ENCODE measurements around the gene AFMID.

AFMID gene

DNA sequence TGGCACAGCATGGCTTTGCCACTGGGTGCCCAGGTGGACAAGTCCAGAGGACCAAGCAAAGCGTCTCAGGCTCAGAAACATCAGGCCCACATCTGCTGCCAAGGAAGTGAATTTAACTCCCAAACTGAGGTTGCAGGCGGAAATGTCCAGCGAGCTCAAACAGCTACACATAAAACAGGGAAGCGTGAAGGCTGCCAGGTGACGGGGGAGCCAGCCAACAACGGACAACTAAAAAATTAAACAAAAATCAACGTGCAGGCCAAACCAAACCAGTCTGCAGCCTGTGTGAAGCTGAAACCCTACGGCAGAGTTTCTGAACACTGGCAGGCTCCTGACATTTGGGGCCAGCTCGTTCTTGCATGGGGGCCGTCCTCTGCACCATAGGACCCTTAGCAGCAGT, 2.8 kb upstream of the AFMID start:
- Histone ChIP-seq H3K4me3 (ENCODE audit: low read depth, low read length) (no peak overlapping the region), H3K36me3 (ENCODE audit: control insufficient read depth in 2 of 2, insufficient read depth in 1 of 2, low read length in 2 of 2) (peaks cover 32 to 60% of the 10 kb centered on the region in 2 experiments), H3K27ac (ENCODE audit: extremely low read depth, low read depth, low read length) (no peak overlapping the region), H3K4me1 (ENCODE audit: control insufficient read depth, insufficient read depth, low read length) (peaks cover 2% of the 10 kb centered on the region), H3K9me3 (ENCODE audit: control insufficient read depth, insufficient read depth, low read depth, low read length) (no peaks in the 10 kb centered on the region)
- no peak for TF ChIP-seq ZNF391 (tag by site-specific recombination; IDR thresholded peaks at IDR 0.05; ENCODE audit: borderline replicate concordance, low read depth)
- TF ChIP-seq SP7 (tag by site-specific recombination; IDR thresholded peaks at IDR 0.05): no peak
- TF ChIP-seq ZBTB7A (tag by site-specific recombination; IDR thresholded peaks at IDR 0.05; ENCODE audit: low read depth): no peak
- TF ChIP-seq, protein P1, sequence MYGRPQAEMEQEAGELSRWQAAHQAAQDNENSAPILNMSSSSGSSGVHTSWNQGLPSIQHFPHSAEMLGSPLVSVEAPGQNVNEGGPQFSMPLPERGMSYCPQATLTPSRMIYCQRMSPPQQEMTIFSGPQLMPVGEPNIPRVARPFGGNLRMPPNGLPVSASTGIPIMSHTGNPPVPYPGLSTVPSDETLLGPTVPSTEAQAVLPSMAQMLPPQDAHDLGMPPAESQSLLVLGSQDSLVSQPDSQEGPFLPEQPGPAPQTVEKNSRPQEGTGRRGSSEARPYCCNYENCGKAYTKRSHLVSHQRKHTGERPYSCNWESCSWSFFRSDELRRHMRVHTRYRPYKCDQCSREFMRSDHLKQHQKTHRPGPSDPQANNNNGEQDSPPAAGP (tag by site-specific recombination; IDR thresholded peaks at IDR 0.05): no peak
- no peak for TF ChIP-seq ZNF510 (tag by site-specific recombination; IDR thresholded peaks at IDR 0.05; ENCODE audit: insufficient replicate concordance)
- TF ChIP-seq EGR2 (tag by site-specific recombination; IDR thresholded peaks at IDR 0.05; ENCODE audit: low read depth): no peak
- TF ChIP-seq ZBTB17 (tag by site-specific recombination; IDR thresholded peaks at IDR 0.05): no peak
- TF ChIP-seq, protein P2, sequence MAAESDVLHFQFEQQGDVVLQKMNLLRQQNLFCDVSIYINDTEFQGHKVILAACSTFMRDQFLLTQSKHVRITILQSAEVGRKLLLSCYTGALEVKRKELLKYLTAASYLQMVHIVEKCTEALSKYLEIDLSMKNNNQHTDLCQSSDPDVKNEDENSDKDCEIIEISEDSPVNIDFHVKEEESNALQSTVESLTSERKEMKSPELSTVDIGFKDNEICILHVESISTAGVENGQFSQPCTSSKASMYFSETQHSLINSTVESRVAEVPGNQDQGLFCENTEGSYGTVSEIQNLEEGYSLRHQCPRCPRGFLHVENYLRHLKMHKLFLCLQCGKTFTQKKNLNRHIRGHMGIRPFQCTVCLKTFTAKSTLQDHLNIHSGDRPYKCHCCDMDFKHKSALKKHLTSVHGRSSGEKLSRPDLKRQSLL (tag by site-specific recombination; IDR thresholded peaks at IDR 0.05): no peak
- no peak for TF ChIP-seq ZNF416 (tag by site-specific recombination; IDR thresholded peaks at IDR 0.05)
- TF ChIP-seq ZXDB (tag by site-specific recombination; IDR thresholded peaks at IDR 0.05): no peak
- TF ChIP-seq, protein P3, sequence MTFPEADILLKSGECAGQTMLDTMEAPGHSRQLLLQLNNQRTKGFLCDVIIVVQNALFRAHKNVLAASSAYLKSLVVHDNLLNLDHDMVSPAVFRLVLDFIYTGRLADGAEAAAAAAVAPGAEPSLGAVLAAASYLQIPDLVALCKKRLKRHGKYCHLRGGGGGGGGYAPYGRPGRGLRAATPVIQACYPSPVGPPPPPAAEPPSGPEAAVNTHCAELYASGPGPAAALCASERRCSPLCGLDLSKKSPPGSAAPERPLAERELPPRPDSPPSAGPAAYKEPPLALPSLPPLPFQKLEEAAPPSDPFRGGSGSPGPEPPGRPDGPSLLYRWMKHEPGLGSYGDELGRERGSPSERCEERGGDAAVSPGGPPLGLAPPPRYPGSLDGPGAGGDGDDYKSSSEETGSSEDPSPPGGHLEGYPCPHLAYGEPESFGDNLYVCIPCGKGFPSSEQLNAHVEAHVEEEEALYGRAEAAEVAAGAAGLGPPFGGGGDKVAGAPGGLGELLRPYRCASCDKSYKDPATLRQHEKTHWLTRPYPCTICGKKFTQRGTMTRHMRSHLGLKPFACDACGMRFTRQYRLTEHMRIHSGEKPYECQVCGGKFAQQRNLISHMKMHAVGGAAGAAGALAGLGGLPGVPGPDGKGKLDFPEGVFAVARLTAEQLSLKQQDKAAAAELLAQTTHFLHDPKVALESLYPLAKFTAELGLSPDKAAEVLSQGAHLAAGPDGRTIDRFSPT (tag by site-specific recombination; IDR thresholded peaks at IDR 0.05): no peak
- no peak for TF ChIP-seq ZNF2 (tag by site-specific recombination; IDR thresholded peaks at IDR 0.05)
- no peak for TF ChIP-seq WT1 (tag by site-specific recombination; IDR thresholded peaks at IDR 0.05)
- no peak for TF ChIP-seq ZNF610 (tag by site-specific recombination; IDR thresholded peaks at IDR 0.05; ENCODE audit: borderline replicate concordance)
- TF ChIP-seq, protein P4, sequence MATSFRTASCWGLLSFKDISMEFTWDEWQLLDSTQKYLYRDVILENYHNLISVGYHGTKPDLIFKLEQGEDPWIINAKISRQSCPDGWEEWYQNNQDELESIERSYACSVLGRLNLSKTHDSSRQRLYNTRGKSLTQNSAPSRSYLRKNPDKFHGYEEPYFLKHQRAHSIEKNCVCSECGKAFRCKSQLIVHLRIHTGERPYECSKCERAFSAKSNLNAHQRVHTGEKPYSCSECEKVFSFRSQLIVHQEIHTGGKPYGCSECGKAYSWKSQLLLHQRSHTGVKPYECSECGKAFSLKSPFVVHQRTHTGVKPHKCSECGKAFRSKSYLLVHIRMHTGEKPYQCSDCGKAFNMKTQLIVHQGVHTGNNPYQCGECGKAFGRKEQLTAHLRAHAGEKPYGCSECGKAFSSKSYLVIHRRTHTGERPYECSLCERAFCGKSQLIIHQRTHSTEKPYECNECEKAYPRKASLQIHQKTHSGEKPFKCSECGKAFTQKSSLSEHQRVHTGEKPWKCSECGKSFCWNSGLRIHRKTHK (tag by site-specific recombination; IDR thresholded peaks at IDR 0.05): no peak
- CTCF ChIA-PET: interaction anchor here (0.5 to 7.8 kb wide), 4 partner anchors 9 to 411 kb away, joined by 3 to 94 read pairs (median 6); no protein-coding TSS in a partner anchor
- POLR2A ChIA-PET: interaction anchor here (0.8 to 2.0 kb wide), 6 partner anchors 9 to 67 kb away, joined by 3 to 8 read pairs (median 6); no protein-coding TSS in a partner anchor

DNA sequence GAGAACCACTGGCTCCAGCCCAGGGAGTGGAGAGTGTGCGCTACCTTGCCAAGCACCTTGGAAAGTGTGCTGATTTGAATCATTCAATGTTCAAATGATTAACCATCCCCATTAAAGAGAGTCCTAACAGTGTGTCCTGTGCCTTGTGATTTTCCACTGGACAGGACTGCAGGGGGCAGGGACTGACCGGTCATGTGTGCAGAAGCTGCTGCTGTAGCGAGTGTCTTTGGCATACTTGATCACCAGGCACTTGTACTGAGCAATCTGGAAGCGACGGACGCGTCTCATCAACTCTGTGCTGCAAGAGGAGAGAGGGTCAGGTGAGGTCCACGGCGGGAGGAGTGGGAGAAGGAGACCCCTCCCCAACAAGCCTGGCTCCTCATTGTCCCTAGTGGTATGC, 2.3 kb upstream of the AFMID start:
- POLR2A ChIA-PET: interaction anchor here (0.8 to 2.0 kb wide), 4 partner anchors 12 to 66 kb away, joined by 3 to 8 read pairs (median 4); no protein-coding TSS in a partner anchor
- no peak overlapping the region for H3K4me3 ChIP-seq (ENCODE audit: low read depth, low read length)
- CTCF ChIA-PET: interaction anchor here (2.4 to 7.8 kb wide), 3 partner anchors 10 to 72 kb away, joined by 13 to 94 read pairs (median 16); no protein-coding TSS in a partner anchor
- H3K4me1 ChIP-seq (ENCODE audit: control insufficient read depth, insufficient read depth, low read length): peaks cover 2% of the 10 kb centered on the region
- H3K36me3 ChIP-seq (ENCODE audit: control insufficient read depth in 2 of 2, insufficient read depth in 1 of 2, low read length in 2 of 2): peaks cover 28 to 55% of the 10 kb centered on the region in 2 experiments
- H3K27ac ChIP-seq (ENCODE audit: extremely low read depth, low read depth, low read length): no peak overlapping the region
- no peaks in the 10 kb centered on the region for H3K9me3 ChIP-seq (ENCODE audit: control insufficient read depth, insufficient read depth, low read depth, low read length)
- no peak for TF ChIP-seq ZNF548 (tag by site-specific recombination; IDR thresholded peaks at IDR 0.05)
- TF ChIP-seq ZNF175 (tag by site-specific recombination; IDR thresholded peaks at IDR 0.05): no peak
- TF ChIP-seq, protein P5, sequence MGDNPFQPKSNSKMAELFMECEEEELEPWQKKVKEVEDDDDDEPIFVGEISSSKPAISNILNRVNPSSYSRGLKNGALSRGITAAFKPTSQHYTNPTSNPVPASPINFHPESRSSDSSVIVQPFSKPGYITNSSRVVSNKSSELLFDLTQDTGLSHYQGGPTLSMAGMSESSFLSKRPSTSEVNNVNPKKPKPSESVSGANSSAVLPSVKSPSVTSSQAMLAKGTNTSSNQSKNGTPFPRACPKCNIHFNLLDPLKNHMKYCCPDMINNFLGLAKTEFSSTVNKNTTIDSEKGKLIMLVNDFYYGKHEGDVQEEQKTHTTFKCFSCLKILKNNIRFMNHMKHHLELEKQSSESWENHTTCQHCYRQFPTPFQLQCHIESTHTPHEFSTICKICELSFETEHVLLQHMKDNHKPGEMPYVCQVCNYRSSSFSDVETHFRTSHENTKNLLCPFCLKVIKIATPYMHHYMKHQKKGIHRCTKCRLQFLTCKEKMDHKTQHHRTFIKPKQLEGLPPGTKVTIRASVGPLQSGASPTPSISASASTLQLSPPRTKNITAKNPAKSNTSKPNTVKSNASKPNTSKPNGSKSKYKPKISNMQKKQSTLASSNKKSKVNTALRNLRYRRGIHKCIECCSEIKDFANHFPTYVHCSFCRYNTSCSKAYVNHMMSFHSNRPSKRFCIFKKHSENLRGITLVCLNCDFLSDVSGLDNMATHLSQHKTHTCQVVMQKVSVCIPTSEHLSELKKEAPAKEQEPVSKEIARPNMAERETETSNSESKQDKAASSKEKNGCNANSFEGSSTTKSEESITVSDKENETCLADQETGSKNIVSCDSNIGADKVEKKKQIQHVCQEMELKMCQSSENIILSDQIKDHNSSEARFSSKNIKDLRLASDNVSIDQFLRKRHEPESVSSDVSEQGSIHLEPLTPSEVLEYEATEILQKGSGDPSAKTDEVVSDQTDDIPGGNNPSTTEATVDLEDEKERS (tag by site-specific recombination; IDR thresholded peaks at IDR 0.05): no peak
- TF ChIP-seq ZFHX2 (tag by site-specific recombination; conservative IDR thresholded peaks at IDR 0.05): no peak
- TF ChIP-seq HOXC10 (CRISPR knock-in tag; IDR thresholded peaks at IDR 0.05): no peak
- no peak for TF ChIP-seq TRIM28 (IDR thresholded peaks at IDR 0.05; ENCODE audit: borderline replicate concordance, low read length)
- no peak for TF ChIP-seq MEIS1 (CRISPR knock-in tag; IDR thresholded peaks at IDR 0.05; ENCODE audit: borderline replicate concordance)
- no peak for TF ChIP-seq ZNF37A (tag by site-specific recombination; IDR thresholded peaks at IDR 0.05)
- no peak for TF ChIP-seq ZNF341 (tag by site-specific recombination; IDR thresholded peaks at IDR 0.05; ENCODE audit: low read depth)
- TF ChIP-seq, protein P6, sequence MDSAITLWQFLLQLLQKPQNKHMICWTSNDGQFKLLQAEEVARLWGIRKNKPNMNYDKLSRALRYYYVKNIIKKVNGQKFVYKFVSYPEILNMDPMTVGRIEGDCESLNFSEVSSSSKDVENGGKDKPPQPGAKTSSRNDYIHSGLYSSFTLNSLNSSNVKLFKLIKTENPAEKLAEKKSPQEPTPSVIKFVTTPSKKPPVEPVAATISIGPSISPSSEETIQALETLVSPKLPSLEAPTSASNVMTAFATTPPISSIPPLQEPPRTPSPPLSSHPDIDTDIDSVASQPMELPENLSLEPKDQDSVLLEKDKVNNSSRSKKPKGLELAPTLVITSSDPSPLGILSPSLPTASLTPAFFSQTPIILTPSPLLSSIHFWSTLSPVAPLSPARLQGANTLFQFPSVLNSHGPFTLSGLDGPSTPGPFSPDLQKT (IDR thresholded peaks at IDR 0.05; ENCODE audit: borderline replicate concordance, low read depth, low read length): no peak
- TF ChIP-seq BCL11B (tag by site-specific recombination; IDR thresholded peaks at IDR 0.05; ENCODE audit: low read depth): no peak
